ENCODE measurements around the gene STPG1. TPM values are rescaled to one million over a fixed set of nuclear protein-coding genes. Genes with fewer than 3 reads are reported as not detected.

The STPG1 gene
- total RNA-seq, 1 donor from 2014 or later: 2.4 TPM

DNA sequence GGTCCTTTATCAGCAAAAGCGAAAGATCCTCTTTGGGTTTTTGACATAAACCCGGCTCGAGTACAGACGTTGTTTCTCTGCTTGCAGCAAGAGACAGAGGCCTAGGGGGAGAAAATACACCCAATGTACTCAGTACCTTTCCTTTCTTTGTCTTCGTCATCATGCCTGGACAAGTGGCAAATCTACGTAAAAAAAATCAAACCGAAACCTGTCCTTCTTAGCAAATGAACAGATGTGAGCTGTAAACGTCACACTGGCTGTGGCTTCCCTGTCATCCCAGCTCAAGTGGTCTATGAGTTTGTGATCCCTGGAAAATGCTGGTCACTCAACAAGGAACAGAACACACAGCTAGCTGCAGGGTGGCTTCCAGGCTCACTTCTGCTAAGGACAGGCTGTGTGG lies 39.9 kb downstream of the STPG1 start:
- no peak for DNase-seq
- H3K9me3 Mint-ChIP-seq (ENCODE audit: unreplicated experiment): no peaks in the 10 kb centered on the region
- H3K4me1 Mint-ChIP-seq (ENCODE audit: low read depth, unreplicated experiment): peaks cover 10% of the 10 kb centered on the region
- H3K4me3 Mint-ChIP-seq (ENCODE audit: unreplicated experiment): no peak overlapping the region
- no peak overlapping the region for H3K27ac Mint-ChIP-seq (ENCODE audit: unreplicated experiment)
- TF ChIP-seq, protein P1, sequence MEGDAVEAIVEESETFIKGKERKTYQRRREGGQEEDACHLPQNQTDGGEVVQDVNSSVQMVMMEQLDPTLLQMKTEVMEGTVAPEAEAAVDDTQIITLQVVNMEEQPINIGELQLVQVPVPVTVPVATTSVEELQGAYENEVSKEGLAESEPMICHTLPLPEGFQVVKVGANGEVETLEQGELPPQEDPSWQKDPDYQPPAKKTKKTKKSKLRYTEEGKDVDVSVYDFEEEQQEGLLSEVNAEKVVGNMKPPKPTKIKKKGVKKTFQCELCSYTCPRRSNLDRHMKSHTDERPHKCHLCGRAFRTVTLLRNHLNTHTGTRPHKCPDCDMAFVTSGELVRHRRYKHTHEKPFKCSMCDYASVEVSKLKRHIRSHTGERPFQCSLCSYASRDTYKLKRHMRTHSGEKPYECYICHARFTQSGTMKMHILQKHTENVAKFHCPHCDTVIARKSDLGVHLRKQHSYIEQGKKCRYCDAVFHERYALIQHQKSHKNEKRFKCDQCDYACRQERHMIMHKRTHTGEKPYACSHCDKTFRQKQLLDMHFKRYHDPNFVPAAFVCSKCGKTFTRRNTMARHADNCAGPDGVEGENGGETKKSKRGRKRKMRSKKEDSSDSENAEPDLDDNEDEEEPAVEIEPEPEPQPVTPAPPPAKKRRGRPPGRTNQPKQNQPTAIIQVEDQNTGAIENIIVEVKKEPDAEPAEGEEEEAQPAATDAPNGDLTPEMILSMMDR (IDR thresholded peaks at IDR 0.05; ENCODE audit: partially characterized antibody, unreplicated experiment): no peak
- peaks cover 4% of the 10 kb centered on the region for H3K27me3 Mint-ChIP-seq (ENCODE audit: unreplicated experiment)
- no peaks in the 10 kb centered on the region for H3K36me3 Mint-ChIP-seq (ENCODE audit: unreplicated experiment)

DNA sequence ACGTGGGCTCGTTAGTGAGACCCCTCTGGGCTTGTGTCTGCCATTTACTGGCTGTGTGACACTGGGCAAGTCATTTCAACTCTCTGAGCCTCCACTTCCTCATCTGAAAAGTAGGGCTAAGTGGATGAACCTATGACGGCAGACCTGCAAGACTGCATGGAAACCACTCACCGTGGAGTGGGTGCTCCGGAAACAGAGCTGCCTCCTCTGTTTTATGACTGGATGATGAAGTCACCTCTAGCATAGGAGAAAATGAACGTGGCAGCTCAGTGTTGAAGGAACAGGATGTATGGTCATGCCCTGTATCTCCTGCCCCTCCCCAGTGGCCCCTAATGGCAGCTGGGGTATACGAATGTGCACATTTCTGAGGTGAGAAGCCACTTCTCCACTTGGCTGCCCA lies 40.5 kb downstream of the STPG1 start:
- no peaks in the 10 kb centered on the region for H3K36me3 Mint-ChIP-seq (ENCODE audit: unreplicated experiment)

DNA sequence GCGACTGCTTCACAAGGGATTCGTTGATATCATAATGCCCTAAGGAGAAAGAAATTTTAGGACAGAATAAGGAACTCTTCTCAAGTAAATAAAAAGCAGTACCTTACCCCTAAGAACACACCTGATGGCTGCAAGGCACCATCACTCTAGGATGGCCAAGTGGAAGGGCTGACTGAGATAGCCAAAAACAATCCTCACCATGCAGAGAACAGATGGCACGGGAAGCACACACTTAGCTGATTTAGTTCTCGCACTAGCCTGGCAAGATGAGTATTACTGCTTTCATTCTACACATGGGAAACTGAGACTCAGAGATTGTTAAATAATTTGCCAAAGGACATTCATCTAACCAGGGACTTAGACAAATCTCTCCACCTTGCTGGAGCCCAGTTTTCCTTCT lies 43.8 kb downstream of the STPG1 start:
- H3K27ac Mint-ChIP-seq (ENCODE audit: unreplicated experiment): no peak overlapping the region
- TF ChIP-seq, protein P1 (IDR thresholded peaks at IDR 0.05; ENCODE audit: partially characterized antibody, unreplicated experiment): no peak
- no peaks in the 10 kb centered on the region for H3K9me3 Mint-ChIP-seq (ENCODE audit: unreplicated experiment)
- DNase-seq: no peak
- peaks cover under 1% of the 10 kb centered on the region for H3K27me3 Mint-ChIP-seq (ENCODE audit: unreplicated experiment)
- H3K36me3 Mint-ChIP-seq (ENCODE audit: unreplicated experiment): no peaks in the 10 kb centered on the region
- peaks cover 12% of the 10 kb centered on the region for H3K4me1 Mint-ChIP-seq (ENCODE audit: low read depth, unreplicated experiment)
- H3K4me3 Mint-ChIP-seq (ENCODE audit: unreplicated experiment): no peak overlapping the region

More for the DNA sequence above, 40.5 kb downstream of the STPG1 start:
- Mint-ChIP-seq H3K4me3 (ENCODE audit: unreplicated experiment) (no peak overlapping the region), H3K4me1 (ENCODE audit: low read depth, unreplicated experiment) (peaks cover 10% of the 10 kb centered on the region), H3K9me3 (ENCODE audit: unreplicated experiment) (no peaks in the 10 kb centered on the region), H3K27ac (ENCODE audit: unreplicated experiment) (no peak overlapping the region), H3K27me3 (ENCODE audit: unreplicated experiment) (peaks cover 4% of the 10 kb centered on the region)
- DNase-seq: no peak
- TF ChIP-seq, protein P1 (IDR thresholded peaks at IDR 0.05; ENCODE audit: partially characterized antibody, unreplicated experiment): no peak

DNA sequence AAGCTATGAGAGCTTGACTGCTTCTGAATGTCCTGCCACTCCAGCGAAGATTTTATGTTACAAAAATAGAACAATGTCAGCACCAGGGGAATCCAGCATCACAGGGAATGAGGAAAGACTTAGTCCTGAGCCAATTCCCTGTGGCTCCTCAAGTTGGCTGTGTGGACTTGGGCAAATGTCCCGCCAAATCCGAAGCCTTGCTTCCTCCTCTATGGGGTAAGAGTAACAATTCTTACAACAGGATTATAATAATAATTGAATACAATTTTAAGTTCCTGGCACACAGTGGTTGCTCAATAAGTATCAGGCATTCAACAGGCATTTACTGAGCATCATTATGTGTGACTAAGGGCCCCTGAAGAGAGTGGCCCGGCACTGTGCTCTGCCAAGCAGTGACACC lies 44.4 kb downstream of the STPG1 start:
- Mint-ChIP-seq H3K36me3 (ENCODE audit: unreplicated experiment) (no peaks in the 10 kb centered on the region), H3K27ac (ENCODE audit: unreplicated experiment) (no peak overlapping the region), H3K27me3 (ENCODE audit: unreplicated experiment) (peaks cover 2% of the 10 kb centered on the region), H3K9me3 (ENCODE audit: unreplicated experiment) (no peaks in the 10 kb centered on the region), H3K4me1 (ENCODE audit: low read depth, unreplicated experiment) (peaks cover 14% of the 10 kb centered on the region), H3K4me3 (ENCODE audit: unreplicated experiment) (no peak overlapping the region)
- DNase-seq: no peak
- TF ChIP-seq, protein P1 (IDR thresholded peaks at IDR 0.05; ENCODE audit: partially characterized antibody, unreplicated experiment): no peak

DNA sequence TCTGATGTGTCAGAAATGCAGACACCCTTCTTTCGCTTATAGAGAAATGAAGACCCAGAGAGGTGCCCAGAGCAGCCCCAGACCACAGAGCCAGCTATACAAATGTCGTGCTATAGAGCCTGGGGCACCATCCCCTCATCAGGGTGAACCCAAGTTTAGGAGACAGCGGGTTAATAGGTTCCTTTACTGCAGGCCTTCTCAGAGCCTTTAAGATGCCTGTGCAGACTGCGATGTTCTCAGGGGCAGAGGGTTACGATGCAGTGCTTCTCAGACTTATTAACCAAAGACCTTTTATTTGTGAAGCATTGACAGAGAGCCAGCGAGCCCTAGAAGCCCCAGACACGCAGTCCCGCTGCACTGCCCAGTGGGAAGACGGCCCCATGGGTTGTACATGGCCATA lies 46.9 kb downstream of the STPG1 start:
- no peaks in the 10 kb centered on the region for H3K9me3 Mint-ChIP-seq (ENCODE audit: unreplicated experiment)
- H3K4me1 Mint-ChIP-seq (ENCODE audit: low read depth, unreplicated experiment): peaks cover 17% of the 10 kb centered on the region
- H3K36me3 Mint-ChIP-seq (ENCODE audit: unreplicated experiment): no peaks in the 10 kb centered on the region
- peaks cover 2% of the 10 kb centered on the region for H3K27me3 Mint-ChIP-seq (ENCODE audit: unreplicated experiment)
- H3K4me3 Mint-ChIP-seq (ENCODE audit: unreplicated experiment): no peak overlapping the region
- TF ChIP-seq, protein P1 (IDR thresholded peaks at IDR 0.05; ENCODE audit: partially characterized antibody, unreplicated experiment): no peak
- H3K27ac Mint-ChIP-seq (ENCODE audit: unreplicated experiment): no peak overlapping the region
- DNase-seq: no peak

All from glutamatergic neuron (in vitro differentiated cells).